K562 (cell line): Measurements from ENCODE around the gene DCUN1D2. TPM values are rescaled to one million over a fixed set of nuclear protein-coding genes. Genes with fewer than 3 reads are reported as not detected.

ENCODE experiments used
- ARID2 ChIP-seq: fragments of 450-650 bp; IDR thresholded peaks from 2 replicates; pipeline ENCODE4 v1.6.1; 2017; ENCODE audit warnings: antibody characterized with exemption, mild to moderate bottlenecking
- COPS2 ChIP-seq: fragments of 450-650 bp; conservative IDR thresholded peaks from 2 replicates; pipeline ENCODE4 v1.6.1; 2016; ENCODE audit warnings: mild to moderate bottlenecking, moderate library complexity
- ELF1 ChIP-seq: fragments of 200-800 bp; sonication (Bioruptor generic); IDR thresholded peaks from 2 replicates; pipeline ENCODE4 v1.6.1; 2016; ENCODE audit warnings: missing genetic modification characterization, missing compliant biosample characterization
- MED1 ChIP-seq: sonication (generic); formaldehyde crosslinking; IDR thresholded peaks from 2 replicates; pipeline ENCODE4 v1.8.1; 2023; ENCODE audit warnings: missing genetic modification reagents, borderline replicate concordance
- MEF2D ChIP-seq: conservative IDR thresholded peaks from 2 replicates; pipeline ENCODE4 v1.6.1; 2016; ENCODE audit warnings: low read depth, missing genetic modification characterization, missing compliant biosample characterization
- PHF8 ChIP-seq: fragments of 200-600 bp; sonication (generic); IDR thresholded peaks from 2 replicates; pipeline ENCODE4 v1.6.1; 2012; ENCODE audit warnings: mixed run types, mild to moderate bottlenecking, inconsistent platforms, low read length, moderate library complexity, borderline replicate concordance
- RBM25 ChIP-seq: fragments of 200-400 bp; formaldehyde crosslinking; IDR thresholded peaks from 2 replicates; pipeline ENCODE4 v1.6.1; 2018; ENCODE audit warnings: low read length, low read depth, moderate library complexity; ENCODE audit not compliant: severe bottlenecking
- SIN3A ChIP-seq, 2 experiments: fragments of 150-350 bp in 1 of 2; IDR thresholded peaks; 2 replicates each; pipeline ENCODE4 v1.6.1; 2011 to 2016; ENCODE audit warnings: borderline replicate concordance in 2 of 2, low read depth in 2 of 2, low read length in 2 of 2, mild to moderate bottlenecking in 2 of 2, moderate library complexity in 2 of 2; ENCODE audit not compliant: control insufficient read depth in 1 of 2
- SIX5 ChIP-seq, 2 experiments: IDR thresholded peaks; 2 replicates each; pipeline ENCODE4 v1.6.1; 2011; ENCODE audit warnings: low read length in 2 of 2, borderline replicate concordance in 1 of 2, low read depth in 1 of 2, mild to moderate bottlenecking in 1 of 2, moderate library complexity in 1 of 2; ENCODE audit not compliant: insufficient read depth in 1 of 2
- YBX1 ChIP-seq: fragments of 450-650 bp; IDR thresholded peaks from 2 replicates; pipeline ENCODE4 v1.7.1; 2016; ENCODE audit warnings: mild to moderate bottlenecking
- ZNF778 ChIP-seq: fragments of 450-650 bp; formaldehyde crosslinking; IDR thresholded peaks from 2 replicates; pipeline ENCODE4 v1.4.0; 2020; ENCODE audit warnings: mild to moderate bottlenecking, moderate library complexity
- polyA plus RNA-seq, 8 experiments: library from polyadenylated mRNA; depleted of rRNA in 4 of 8; stranded (reverse) in 5 of 8; unstranded in 3 of 8; fragments of >200 nt; fragmentation: Nextera tagmentation in 2 of 8; fragmentation: Illumina TruSeq in 1 of 8; extraction: Ambion mirVana in 2 of 8; extraction: Trizol in 1 of 8; gene quantifications; 2 replicates each; pipeline versions ENCODE4 v1.2.1 to v1.2.3, GENCODE V29; 2011 to 2014; ENCODE audit warnings: inconsistent platforms in 1 of 8, missing spikeins in 1 of 8
- total RNA-seq, 7 experiments: library from RNA; depleted of rRNA in 6 of 7; stranded (reverse); fragments of >200 nt in 6 of 7; fragmentation: Illumina TruSeq in 2 of 7; extraction: Trizol in 2 of 7; gene quantifications; 2 replicates each; pipeline versions ENCODE4 v1.2.1 to v1.2.3, GENCODE V29; 2011 to 2021; ENCODE audit warnings: low replicate concordance in 1 of 7
- TF ChIP-seq, protein P1 (sequence below), 2 experiments: fragments of 450-650 bp; IDR thresholded peaks; 2 replicates each; pipeline ENCODE4 v1.6.1; 2016
- TF ChIP-seq, protein P2 (sequence below), 2 experiments: fragments of 450-650 bp; conservative IDR thresholded peaks; 2 replicates each; pipeline ENCODE4 v1.6.1; 2017; ENCODE audit warnings: mild to moderate bottlenecking in 2 of 2, moderate library complexity in 2 of 2
- TF ChIP-seq, protein P3 (sequence below): fragments of 250-450 bp; sonication (Bioruptor Pico); IDR thresholded peaks from 2 replicates; pipeline ENCODE4 v1.8.0; 2022; ENCODE audit warnings: moderate library complexity, mild to moderate bottlenecking, inconsistent platforms
- TF ChIP-seq, protein P4 (sequence below): sonication (generic); formaldehyde crosslinking; IDR thresholded peaks from 2 replicates; pipeline ENCODE4 v1.8.1; 2023; ENCODE audit warnings: missing genetic modification reagents, mild to moderate bottlenecking, borderline replicate concordance
- TF ChIP-seq, protein P5 (sequence below): fragments of 250-450 bp; sonication (Bioruptor Pico); IDR thresholded peaks from 2 replicates; pipeline ENCODE4 v1.8.0; 2021; ENCODE audit warnings: borderline replicate concordance, mild to moderate bottlenecking, moderate library complexity; ENCODE audit not compliant: poor library complexity, severe bottlenecking

The DCUN1D2 gene
- total and polyA plus RNA-seq, 9 of the 15 experiments (the other 6 are each of a cell fraction or from before 2014, with no cell fraction given), result 2.1 to 16.8 (median 11.1) TPM

DNA sequence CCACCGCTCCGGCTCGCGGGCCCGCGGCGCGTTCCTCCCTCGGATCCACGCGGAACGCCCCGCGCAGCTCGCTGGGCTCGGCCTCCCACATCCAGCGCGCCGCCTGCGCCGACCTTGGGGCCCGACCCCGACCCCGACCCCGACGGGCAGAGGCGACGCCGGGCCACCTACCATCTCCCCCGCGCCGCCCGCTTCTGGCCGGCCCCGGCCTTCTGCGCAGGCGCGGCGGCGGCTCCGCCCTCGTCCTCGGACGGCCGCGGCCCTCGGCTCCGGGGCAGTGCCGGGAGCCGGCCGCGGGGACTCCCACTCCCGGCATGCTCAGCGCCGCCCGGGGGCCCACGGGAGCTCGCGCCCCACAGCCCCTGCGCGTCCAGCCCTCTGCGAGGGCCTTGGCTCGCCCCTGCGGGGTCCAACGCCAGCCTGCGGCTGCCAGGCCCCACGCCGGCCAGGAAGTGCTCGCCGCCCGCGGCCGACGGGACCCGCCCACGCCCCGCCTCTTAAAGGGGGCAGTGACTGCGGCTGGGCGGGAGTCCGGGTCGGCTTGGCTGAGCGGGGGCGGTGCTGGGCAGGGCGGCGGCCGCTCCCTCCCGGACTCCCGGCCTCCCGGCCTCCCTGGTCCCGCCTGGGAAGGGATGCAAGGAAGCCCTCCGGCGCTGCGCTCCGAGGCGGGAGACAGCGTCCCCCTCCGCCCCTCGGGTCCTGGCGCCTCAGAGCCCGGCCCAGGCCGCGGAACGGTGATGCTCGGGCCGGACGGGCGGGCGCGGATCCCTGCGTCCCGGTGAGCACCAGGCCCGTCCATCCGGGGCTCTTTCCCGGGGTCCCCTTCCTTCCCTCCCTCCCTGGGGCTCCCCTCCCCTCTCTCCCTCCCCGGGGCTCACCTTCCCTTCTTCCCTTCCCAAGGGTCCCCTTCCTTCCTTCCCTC is at the start of gene DCUN1D2 (continued):
- TF ChIP-seq ELF1 (peak; percentile 83), ZNF778 (no peak), RBM25 (peak; percentile 77), MEF2D (tag) (no peak), ARID2 (no peak), PHF8 (peak; percentile 70; the same call in 1 of the 2 replicates), MED1 (CRISPR knock-in tag) (no peak), COPS2 (no peak), SIX5 (IDR thresholded peaks at IDR 0.05; ENCODE audit: borderline replicate concordance in 1 of 2, insufficient read depth in 1 of 2, low read depth in 1 of 2, low read length in 2 of 2) (peak in 1 of 2 experiments; percentile 32; a peak in 1 of 4 replicates), YBX1 (no peak), SIN3A (IDR thresholded peaks at IDR 0.05; ENCODE audit: borderline replicate concordance in 2 of 2, control insufficient read depth in 1 of 2, low read depth in 2 of 2, low read length in 2 of 2) (no peak; a peak in 1 of 4 replicates)
- TF ChIP-seq, protein P1, sequence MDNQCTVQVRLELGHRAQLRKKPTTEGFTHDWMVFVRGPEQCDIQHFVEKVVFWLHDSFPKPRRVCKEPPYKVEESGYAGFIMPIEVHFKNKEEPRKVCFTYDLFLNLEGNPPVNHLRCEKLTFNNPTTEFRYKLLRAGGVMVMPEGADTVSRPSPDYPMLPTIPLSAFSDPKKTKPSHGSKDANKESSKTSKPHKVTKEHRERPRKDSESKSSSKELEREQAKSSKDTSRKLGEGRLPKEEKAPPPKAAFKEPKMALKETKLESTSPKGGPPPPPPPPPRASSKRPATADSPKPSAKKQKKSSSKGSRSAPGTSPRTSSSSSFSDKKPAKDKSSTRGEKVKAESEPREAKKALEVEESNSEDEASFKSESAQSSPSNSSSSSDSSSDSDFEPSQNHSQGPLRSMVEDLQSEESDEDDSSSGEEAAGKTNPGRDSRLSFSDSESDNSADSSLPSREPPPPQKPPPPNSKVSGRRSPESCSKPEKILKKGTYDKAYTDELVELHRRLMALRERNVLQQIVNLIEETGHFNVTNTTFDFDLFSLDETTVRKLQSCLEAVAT (IDR thresholded peaks at IDR 0.05), result no peak
- TF ChIP-seq, protein P2, sequence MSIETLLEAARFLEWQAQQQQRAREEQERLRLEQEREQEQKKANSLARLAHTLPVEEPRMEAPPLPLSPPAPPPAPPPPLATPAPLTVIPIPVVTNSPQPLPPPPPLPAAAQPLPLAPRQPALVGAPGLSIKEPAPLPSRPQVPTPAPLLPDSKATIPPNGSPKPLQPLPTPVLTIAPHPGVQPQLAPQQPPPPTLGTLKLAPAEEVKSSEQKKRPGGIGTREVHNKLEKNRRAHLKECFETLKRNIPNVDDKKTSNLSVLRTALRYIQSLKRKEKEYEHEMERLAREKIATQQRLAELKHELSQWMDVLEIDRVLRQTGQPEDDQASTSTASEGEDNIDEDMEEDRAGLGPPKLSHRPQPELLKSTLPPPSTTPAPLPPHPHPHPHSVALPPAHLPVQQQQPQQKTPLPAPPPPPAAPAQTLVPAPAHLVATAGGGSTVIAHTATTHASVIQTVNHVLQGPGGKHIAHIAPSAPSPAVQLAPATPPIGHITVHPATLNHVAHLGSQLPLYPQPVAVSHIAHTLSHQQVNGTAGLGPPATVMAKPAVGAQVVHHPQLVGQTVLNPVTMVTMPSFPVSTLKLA (conservative IDR thresholded peaks at IDR 0.05), result peak in 1 of 2 experiments; percentile 38; a peak in 1 of 4 replicates
- TF ChIP-seq, protein P3, sequence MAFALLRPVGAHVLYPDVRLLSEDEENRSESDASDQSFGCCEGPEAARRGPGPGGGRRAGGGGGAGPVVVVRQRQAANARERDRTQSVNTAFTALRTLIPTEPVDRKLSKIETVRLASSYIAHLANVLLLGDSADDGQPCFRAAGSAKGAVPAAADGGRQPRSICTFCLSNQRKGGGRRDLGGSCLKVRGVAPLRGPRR (CRISPR knock-in tag), result no peak
- TF ChIP-seq, protein P4, sequence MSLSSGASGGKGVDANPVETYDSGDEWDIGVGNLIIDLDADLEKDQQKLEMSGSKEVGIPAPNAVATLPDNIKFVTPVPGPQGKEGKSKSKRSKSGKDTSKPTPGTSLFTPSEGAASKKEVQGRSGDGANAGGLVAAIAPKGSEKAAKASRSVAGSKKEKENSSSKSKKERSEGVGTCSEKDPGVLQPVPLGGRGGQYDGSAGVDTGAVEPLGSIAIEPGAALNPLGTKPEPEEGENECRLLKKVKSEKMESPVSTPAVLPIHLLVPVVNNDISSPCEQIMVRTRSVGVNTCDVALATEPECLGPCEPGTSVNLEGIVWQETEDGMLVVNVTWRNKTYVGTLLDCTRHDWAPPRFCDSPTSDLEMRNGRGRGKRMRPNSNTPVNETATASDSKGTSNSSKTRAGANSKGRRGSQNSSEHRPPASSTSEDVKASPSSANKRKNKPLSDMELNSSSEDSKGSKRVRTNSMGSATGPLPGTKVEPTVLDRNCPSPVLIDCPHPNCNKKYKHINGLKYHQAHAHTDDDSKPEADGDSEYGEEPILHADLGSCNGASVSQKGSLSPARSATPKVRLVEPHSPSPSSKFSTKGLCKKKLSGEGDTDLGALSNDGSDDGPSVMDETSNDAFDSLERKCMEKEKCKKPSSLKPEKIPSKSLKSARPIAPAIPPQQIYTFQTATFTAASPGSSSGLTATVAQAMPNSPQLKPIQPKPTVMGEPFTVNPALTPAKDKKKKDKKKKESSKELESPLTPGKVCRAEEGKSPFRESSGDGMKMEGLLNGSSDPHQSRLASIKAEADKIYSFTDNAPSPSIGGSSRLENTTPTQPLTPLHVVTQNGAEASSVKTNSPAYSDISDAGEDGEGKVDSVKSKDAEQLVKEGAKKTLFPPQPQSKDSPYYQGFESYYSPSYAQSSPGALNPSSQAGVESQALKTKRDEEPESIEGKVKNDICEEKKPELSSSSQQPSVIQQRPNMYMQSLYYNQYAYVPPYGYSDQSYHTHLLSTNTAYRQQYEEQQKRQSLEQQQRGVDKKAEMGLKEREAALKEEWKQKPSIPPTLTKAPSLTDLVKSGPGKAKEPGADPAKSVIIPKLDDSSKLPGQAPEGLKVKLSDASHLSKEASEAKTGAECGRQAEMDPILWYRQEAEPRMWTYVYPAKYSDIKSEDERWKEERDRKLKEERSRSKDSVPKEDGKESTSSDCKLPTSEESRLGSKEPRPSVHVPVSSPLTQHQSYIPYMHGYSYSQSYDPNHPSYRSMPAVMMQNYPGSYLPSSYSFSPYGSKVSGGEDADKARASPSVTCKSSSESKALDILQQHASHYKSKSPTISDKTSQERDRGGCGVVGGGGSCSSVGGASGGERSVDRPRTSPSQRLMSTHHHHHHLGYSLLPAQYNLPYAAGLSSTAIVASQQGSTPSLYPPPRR (CRISPR knock-in tag), result 0 out of 2 replicates have a peak, but pooled peaks have one; percentile 42
- TF ChIP-seq, protein P5, sequence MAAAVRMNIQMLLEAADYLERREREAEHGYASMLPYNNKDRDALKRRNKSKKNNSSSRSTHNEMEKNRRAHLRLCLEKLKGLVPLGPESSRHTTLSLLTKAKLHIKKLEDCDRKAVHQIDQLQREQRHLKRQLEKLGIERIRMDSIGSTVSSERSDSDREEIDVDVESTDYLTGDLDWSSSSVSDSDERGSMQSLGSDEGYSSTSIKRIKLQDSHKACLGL (CRISPR knock-in tag), result no peak
